ENCODE data around the gene DNAH3. TPM values are rescaled to one million over a fixed set of nuclear protein-coding genes. Genes with fewer than 3 reads are reported as not detected.

Gene DNAH3
- total and polyA plus RNA-seq, 2 experiments from 2014 or later, result not detected

- WGBS, 2 experiments (ENCODE audit: low coverage in 1 of 2, low lambda C conversion rate in 2 of 2, missing lambda C conversion rate in 2 of 2), result 75 to 76% methylated on average over 7 of the region's 7 CpGs
- Histone ChIP-seq H3K4me2 (ENCODE audit: unreplicated experiment) (no peak overlapping the region), H4K20me1 (ENCODE audit: insufficient read depth) (no peaks in the 10 kb centered on the region), H3K27me3 (replicated peaks; ENCODE audit: insufficient read depth) (no peaks in the 10 kb centered on the region), H3K27ac (no peak overlapping the region), H3F3A (ENCODE audit: insufficient read depth) (no peaks in the 10 kb centered on the region), H3K9ac (no peak overlapping the region), H3K9me2 (ENCODE audit: insufficient read depth) (no peaks in the 10 kb centered on the region), H3K9me3 (ENCODE audit: low read depth) (no peaks in the 10 kb centered on the region), H2AFZ (no peak overlapping the region), H3K79me2 (ENCODE audit: insufficient read depth) (no peaks in the 10 kb centered on the region), H3K4me1 (ENCODE audit: insufficient read depth) (no peaks in the 10 kb centered on the region), H3K4me3 (no peak overlapping the region), H3K36me3 (ENCODE audit: low read depth) (no peaks in the 10 kb centered on the region)
- no peak for DNase-seq
- TF ChIP-seq EZH2 (IDR thresholded peaks at IDR 0.05; ENCODE audit: insufficient read depth, poor library complexity, severe bottlenecking), result no peak
- TF ChIP-seq EZH2phosphoT487 (IDR thresholded peaks at IDR 0.05; ENCODE audit: insufficient read depth, low read depth), result no peak
- in situ Hi-C loops (cut with MboI), result no loop called here
These were observed 75.4 kb downstream of the DNAH3 start for GRCh38 chr16:21075252-21075651.

GRCh38 chr16:21072976-21073375, 77.7 kb downstream of the DNAH3 start:
- H3K4me2 ChIP-seq (ENCODE audit: unreplicated experiment), result no peak overlapping the region
- TF ChIP-seq EZH2phosphoT487 (IDR thresholded peaks at IDR 0.05; ENCODE audit: insufficient read depth, low read depth), result no peak
- no peak for TF ChIP-seq EZH2 (IDR thresholded peaks at IDR 0.05; ENCODE audit: insufficient read depth, poor library complexity, severe bottlenecking)
- DNase-seq, result no peak
- no peaks in the 10 kb centered on the region for H4K20me1 ChIP-seq (ENCODE audit: insufficient read depth)
- H3K4me3 ChIP-seq, result no peak overlapping the region
- no peaks in the 10 kb centered on the region for H3K9me3 ChIP-seq (ENCODE audit: low read depth)
- no peaks in the 10 kb centered on the region for H3F3A ChIP-seq (ENCODE audit: insufficient read depth)
- H3K27me3 ChIP-seq (replicated peaks; ENCODE audit: insufficient read depth), result no peaks in the 10 kb centered on the region
- no peak overlapping the region for H2AFZ ChIP-seq
- 69 to 89% methylated on average over 1 of the region's 1 CpG for WGBS, 2 experiments (ENCODE audit: low coverage in 1 of 2, low lambda C conversion rate in 2 of 2, missing lambda C conversion rate in 2 of 2)
- H3K4me1 ChIP-seq (ENCODE audit: insufficient read depth), result no peaks in the 10 kb centered on the region
- H3K36me3 ChIP-seq (ENCODE audit: low read depth), result no peaks in the 10 kb centered on the region
- H3K79me2 ChIP-seq (ENCODE audit: insufficient read depth), result no peaks in the 10 kb centered on the region
- H3K9me2 ChIP-seq (ENCODE audit: insufficient read depth), result no peaks in the 10 kb centered on the region
- in situ Hi-C loops (cut with MboI), result no loop called here
- H3K9ac ChIP-seq, result no peak overlapping the region
- H3K27ac ChIP-seq, result no peak overlapping the region

- Histone ChIP-seq H3K79me2 (ENCODE audit: insufficient read depth) (no peaks in the 10 kb centered on the region), H3K9me2 (ENCODE audit: insufficient read depth) (no peaks in the 10 kb centered on the region), H3K4me2 (ENCODE audit: unreplicated experiment) (no peak overlapping the region), H2AFZ (no peak overlapping the region), H3F3A (ENCODE audit: insufficient read depth) (no peaks in the 10 kb centered on the region), H3K4me1 (ENCODE audit: insufficient read depth) (no peaks in the 10 kb centered on the region), H3K27me3 (replicated peaks; ENCODE audit: insufficient read depth) (no peaks in the 10 kb centered on the region), H4K20me1 (ENCODE audit: insufficient read depth) (no peaks in the 10 kb centered on the region), H3K9ac (no peak overlapping the region), H3K27ac (no peak overlapping the region), H3K9me3 (ENCODE audit: low read depth) (no peaks in the 10 kb centered on the region), H3K36me3 (ENCODE audit: low read depth) (no peaks in the 10 kb centered on the region), H3K4me3 (no peak overlapping the region)
- in situ Hi-C loops (cut with MboI), result no loop called here
- TF ChIP-seq EZH2phosphoT487 (IDR thresholded peaks at IDR 0.05; ENCODE audit: insufficient read depth, low read depth) (no peak), EZH2 (IDR thresholded peaks at IDR 0.05; ENCODE audit: insufficient read depth, poor library complexity, severe bottlenecking) (no peak)
- no peak for DNase-seq
- 94% methylated on average over 4 of the region's 4 CpGs for WGBS, 2 experiments (ENCODE audit: low coverage in 1 of 2, low lambda C conversion rate in 2 of 2, missing lambda C conversion rate in 2 of 2)
These were observed 78.9 kb downstream of the DNAH3 start for GRCh38 chr16:21071741-21072140.

- Histone ChIP-seq H3K9ac (no peak overlapping the region), H4K20me1 (ENCODE audit: insufficient read depth) (no peaks in the 10 kb centered on the region), H3K36me3 (ENCODE audit: low read depth) (no peaks in the 10 kb centered on the region), H3K4me3 (no peak overlapping the region), H3K9me2 (ENCODE audit: insufficient read depth) (no peaks in the 10 kb centered on the region), H3K79me2 (ENCODE audit: insufficient read depth) (no peaks in the 10 kb centered on the region), H3F3A (ENCODE audit: insufficient read depth) (no peaks in the 10 kb centered on the region), H3K4me1 (ENCODE audit: insufficient read depth) (no peaks in the 10 kb centered on the region), H3K27me3 (replicated peaks; ENCODE audit: insufficient read depth) (no peaks in the 10 kb centered on the region), H2AFZ (no peak overlapping the region), H3K27ac (no peak overlapping the region), H3K9me3 (ENCODE audit: low read depth) (no peaks in the 10 kb centered on the region), H3K4me2 (ENCODE audit: unreplicated experiment) (no peak overlapping the region)
- DNase-seq, result no peak
- 47 to 52% methylated on average over 4 of the region's 4 CpGs for WGBS, 2 experiments (ENCODE audit: low coverage in 1 of 2, low lambda C conversion rate in 2 of 2, missing lambda C conversion rate in 2 of 2)
- TF ChIP-seq EZH2phosphoT487 (IDR thresholded peaks at IDR 0.05; ENCODE audit: insufficient read depth, low read depth) (no peak), EZH2 (IDR thresholded peaks at IDR 0.05; ENCODE audit: insufficient read depth, poor library complexity, severe bottlenecking) (no peak)
- in situ Hi-C loops (cut with MboI), result no loop called here
These were observed 80.1 kb downstream of the DNAH3 start for GRCh38 chr16:21070564-21070963.

- Histone ChIP-seq H3K9me2 (ENCODE audit: insufficient read depth) (no peaks in the 10 kb centered on the region), H3K79me2 (ENCODE audit: insufficient read depth) (no peaks in the 10 kb centered on the region), H3K27ac (no peak overlapping the region), H3F3A (ENCODE audit: insufficient read depth) (no peaks in the 10 kb centered on the region), H4K20me1 (ENCODE audit: insufficient read depth) (no peaks in the 10 kb centered on the region), H3K36me3 (ENCODE audit: low read depth) (no peaks in the 10 kb centered on the region), H3K27me3 (replicated peaks; ENCODE audit: insufficient read depth) (no peaks in the 10 kb centered on the region), H3K9me3 (ENCODE audit: low read depth) (no peaks in the 10 kb centered on the region), H3K9ac (no peak overlapping the region), H3K4me3 (no peak overlapping the region), H3K4me1 (ENCODE audit: insufficient read depth) (no peaks in the 10 kb centered on the region), H2AFZ (no peak overlapping the region), H3K4me2 (ENCODE audit: unreplicated experiment) (no peak overlapping the region)
- no peak for DNase-seq
- in situ Hi-C loops (cut with MboI), result no loop called here
- TF ChIP-seq EZH2 (IDR thresholded peaks at IDR 0.05; ENCODE audit: insufficient read depth, poor library complexity, severe bottlenecking), result no peak
- no peak for TF ChIP-seq EZH2phosphoT487 (IDR thresholded peaks at IDR 0.05; ENCODE audit: insufficient read depth, low read depth)
- WGBS, 2 experiments (ENCODE audit: low coverage in 1 of 2, low lambda C conversion rate in 2 of 2, missing lambda C conversion rate in 2 of 2), result 59 to 72% methylated on average over 6 of the region's 6 CpGs
These were observed 80.7 kb downstream of the DNAH3 start for GRCh38 chr16:21069986-21070385.

Measured in GM23248 (cell line).